Amniotic stem cell (primary cell): ENCODE results near the gene TRIM38.
"Not testable (repeated sequence)": the region's sequence is repeated elsewhere in the genome, so short reads cannot be mapped to it uniquely, and the experiment has no call there.

ENCODE experiments used
- DNase-seq: peaks from one replicate; lab custom pipeline; 2025; lab: John Stamatoyannopoulos, UW

TRIM38 gene

GRCh38 chr6:25942561-25943147 lies 19.9 kb upstream of the TRIM38 start:
- no peak for DNase-seq

- no peak for DNase-seq
These were observed 18.7 kb upstream of the TRIM38 start for GRCh38 chr6:25943887-25944286.

- no peak for DNase-seq
These were observed 17.7 kb upstream of the TRIM38 start for GRCh38 chr6:25944688-25945574.

GRCh38 chr6:25945738-25946137 lies 16.9 kb upstream of the TRIM38 start:
- not testable (repeated sequence) for DNase-seq

- DNase-seq, result no peak
These were observed 16.0 kb upstream of the TRIM38 start for GRCh38 chr6:25946631-25947030.

- not testable (repeated sequence) for DNase-seq
These were observed 15.1 kb upstream of the TRIM38 start for GRCh38 chr6:25947492-25947891.

- no peak for DNase-seq
These were observed 12.9 kb upstream of the TRIM38 start for GRCh38 chr6:25949695-25950094.

- no peak for DNase-seq
These were observed 12.3 kb upstream of the TRIM38 start for GRCh38 chr6:25950297-25950696.

GRCh38 chr6:25951296-25952032 lies 11.1 kb upstream of the TRIM38 start:
- no peak for DNase-seq

- DNase-seq, result no peak
These were observed 10.1 kb upstream of the TRIM38 start for GRCh38 chr6:25952535-25952934.

GRCh38 chr6:25953733-25954132 lies 8.9 kb upstream of the TRIM38 start:
- no peak for DNase-seq

- no peak for DNase-seq
These were observed 7.8 kb upstream of the TRIM38 start for GRCh38 chr6:25954756-25955155.

GRCh38 chr6:25956226-25956625 lies 6.4 kb upstream of the TRIM38 start:
- no peak for DNase-seq

GRCh38 chr6:25958700-25959162 lies 3.9 kb upstream of the TRIM38 start:
- no peak for DNase-seq

- DNase-seq, result no peak
These were observed 2.6 kb upstream of the TRIM38 start for GRCh38 chr6:25959890-25960536.

- DNase-seq, result no peak
These were observed 1.9 kb upstream of the TRIM38 start for GRCh38 chr6:25960734-25961133.

- no peak for DNase-seq
These were observed 918 bp upstream of the TRIM38 start for GRCh38 chr6:25961619-25962148.

GRCh38 chr6:25963426-25964123 lies 973 bp downstream of the TRIM38 start:
- DNase-seq, result no peak

- no peak for DNase-seq
These were observed 2.5 kb downstream of the TRIM38 start for GRCh38 chr6:25965058-25965457.

GRCh38 chr6:25966711-25967110 lies 4.1 kb downstream of the TRIM38 start:
- no peak for DNase-seq

- no peak for DNase-seq
These were observed 6.2 kb downstream of the TRIM38 start for GRCh38 chr6:25968769-25969168.
